ENCODE measurements around the gene KNOP1. TPM values are rescaled to one million over a fixed set of nuclear protein-coding genes. Genes with fewer than 3 reads are reported as not detected.

The KNOP1 gene
- total and polyA plus RNA-seq, 2 of the 4 experiments (the other 2 are of a cell fraction) = 7.0 to 8.4 TPM

DNA sequence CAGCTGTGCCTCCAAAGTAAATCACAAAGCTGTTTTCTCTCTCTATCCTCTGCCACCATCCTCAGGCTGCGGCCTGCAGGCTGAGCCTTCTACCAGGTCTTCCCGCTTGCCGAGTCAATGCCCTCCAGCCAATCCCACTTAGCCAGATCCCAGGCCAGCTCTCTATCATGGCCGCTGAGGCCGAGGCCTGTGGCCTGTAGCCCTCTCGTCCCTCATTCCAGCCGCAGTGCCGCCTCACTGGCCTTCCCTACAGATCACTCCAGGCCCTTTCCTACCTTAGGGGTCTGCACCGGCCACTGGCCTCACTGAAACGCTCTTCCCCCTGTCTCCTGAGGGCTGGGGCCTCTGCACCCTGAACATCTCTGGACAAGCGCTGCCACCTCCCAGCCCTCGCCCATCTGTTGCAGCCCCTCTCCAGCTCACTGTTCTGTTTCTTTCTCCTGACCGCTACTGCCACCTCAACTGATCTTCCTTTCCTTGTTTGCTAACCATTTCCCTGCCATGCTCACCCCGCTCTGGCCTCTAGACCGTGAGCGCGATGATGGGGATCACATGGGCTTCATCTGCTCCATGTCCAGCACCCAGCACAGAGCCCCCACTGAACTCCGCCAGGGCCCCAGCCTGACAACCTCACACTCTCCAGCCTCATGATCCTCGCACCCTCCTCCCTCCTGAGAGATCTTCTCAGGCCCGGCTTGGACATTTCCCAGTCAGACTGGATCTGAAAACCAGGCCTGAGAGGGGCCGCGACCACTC lies 8.5 kb downstream of the KNOP1 start:
- dilution Hi-C loops (cut with HindIII; ENCODE audit: low sequenced_read_pairs, unreplicated experiment) = no loop called here
- peaks cover 62% of the 10 kb centered on the region for H3K36me3 ChIP-seq (ENCODE audit: control insufficient read depth, insufficient read depth, low read length)
- intact Hi-C loops (cut with micrococcal nuclease) = loop anchor here (10.0 kb wide), 1 partner anchor 105 kb away; no protein-coding TSS in a partner anchor

More for the DNA sequence above, 8.5 kb downstream of the KNOP1 start:
- TF ChIP-seq CHD1 (IDR thresholded peaks at IDR 0.05; ENCODE audit: low read depth, low read length) (no peak), RFX5 (IDR thresholded peaks at IDR 0.05; ENCODE audit: low read depth, low read length) (no peak), SMC3 (IDR thresholded peaks at IDR 0.05; ENCODE audit: low read depth, low read length) (no peak), BHLHE40 (IDR thresholded peaks at IDR 0.05; ENCODE audit: low read depth, low read length) (no peak), MAZ (IDR thresholded peaks at IDR 0.05; ENCODE audit: borderline replicate concordance, low read depth, low read length) (no peak)
- TF ChIP-seq, protein P1, sequence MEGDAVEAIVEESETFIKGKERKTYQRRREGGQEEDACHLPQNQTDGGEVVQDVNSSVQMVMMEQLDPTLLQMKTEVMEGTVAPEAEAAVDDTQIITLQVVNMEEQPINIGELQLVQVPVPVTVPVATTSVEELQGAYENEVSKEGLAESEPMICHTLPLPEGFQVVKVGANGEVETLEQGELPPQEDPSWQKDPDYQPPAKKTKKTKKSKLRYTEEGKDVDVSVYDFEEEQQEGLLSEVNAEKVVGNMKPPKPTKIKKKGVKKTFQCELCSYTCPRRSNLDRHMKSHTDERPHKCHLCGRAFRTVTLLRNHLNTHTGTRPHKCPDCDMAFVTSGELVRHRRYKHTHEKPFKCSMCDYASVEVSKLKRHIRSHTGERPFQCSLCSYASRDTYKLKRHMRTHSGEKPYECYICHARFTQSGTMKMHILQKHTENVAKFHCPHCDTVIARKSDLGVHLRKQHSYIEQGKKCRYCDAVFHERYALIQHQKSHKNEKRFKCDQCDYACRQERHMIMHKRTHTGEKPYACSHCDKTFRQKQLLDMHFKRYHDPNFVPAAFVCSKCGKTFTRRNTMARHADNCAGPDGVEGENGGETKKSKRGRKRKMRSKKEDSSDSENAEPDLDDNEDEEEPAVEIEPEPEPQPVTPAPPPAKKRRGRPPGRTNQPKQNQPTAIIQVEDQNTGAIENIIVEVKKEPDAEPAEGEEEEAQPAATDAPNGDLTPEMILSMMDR (conservative IDR thresholded peaks at IDR 0.05; ENCODE audit: low read depth, low read length) = no peak
- no TSS peak for BruUV-seq (replicated peaks)
- peaks cover 6% of the 10 kb centered on the region for H3K4me1 ChIP-seq (ENCODE audit: control insufficient read depth, insufficient read depth, low read length)
- in situ Hi-C loops (cut with MboI; ENCODE audit: low sequenced_read_pairs) = loop anchor here (25.0 kb wide), 1 partner anchor 597 kb away; the partner anchor contains the start of gene ITPRIPL2
- CTCF ChIA-PET = no interaction called here
- no peak overlapping the region for H3K9ac ChIP-seq (ENCODE audit: low read depth, low read length)
- no peak overlapping the region for H2AFZ ChIP-seq (replicated peaks; ENCODE audit: low read length, poor library complexity)
- no peak overlapping the region for H4K5ac ChIP-seq (ENCODE audit: low read depth, low read length)
- H3K27me3 ChIP-seq (ENCODE audit: control insufficient read depth, insufficient read depth, low read length) = no peaks in the 10 kb centered on the region
- peaks cover 34 to 71% of the 10 kb centered on the region in 2 experiments for H3K79me1 ChIP-seq (ENCODE audit: low read depth in 1 of 2, low read length in 2 of 2)
- H4K91ac ChIP-seq (ENCODE audit: insufficient read depth, low read depth, low read length) = no peak overlapping the region
- no peak overlapping the region for H3K27ac ChIP-seq (ENCODE audit: insufficient read depth, low read length)
- no peak overlapping the region for H3K4me2 ChIP-seq (ENCODE audit: low read depth, low read length)
- H4K20me1 ChIP-seq (ENCODE audit: insufficient read depth, low read length) = peaks cover 9% of the 10 kb centered on the region
- no peak overlapping the region for H2BK15ac ChIP-seq (ENCODE audit: low read depth, low read length)
- peaks cover 3% of the 10 kb centered on the region for H3K9me1 ChIP-seq (ENCODE audit: insufficient read depth, low read length)
- H3K18ac ChIP-seq (ENCODE audit: low read depth, low read length) = no peak overlapping the region
- POLR2A ChIA-PET (ENCODE audit: unreplicated experiment) = no interaction called here
- H3K23ac ChIP-seq (ENCODE audit: low read depth, low read length) = no peak overlapping the region
- H2AK9ac ChIP-seq (replicated peaks; ENCODE audit: low read depth, low read length, poor library complexity) = peak overlapping the region; percentile 4
- no peak for ATAC-seq (ENCODE audit: low read depth)
- no peak overlapping the region for H2AK5ac ChIP-seq (ENCODE audit: low read depth, low read length)
- no peak overlapping the region for H3K4ac ChIP-seq (ENCODE audit: low read depth, low read length)
- H3K9me3 ChIP-seq (ENCODE audit: control insufficient read depth, insufficient read depth, low read length) = no peaks in the 10 kb centered on the region
- H2BK120ac ChIP-seq (ENCODE audit: low read depth, low read length) = no peak overlapping the region
- DNase-seq = no peak
- no peak overlapping the region for H3K4me3 ChIP-seq (ENCODE audit: insufficient read depth, low read depth, low read length)
- no peak overlapping the region for H3K56ac ChIP-seq (ENCODE audit: extremely low read depth, insufficient read depth, low read length)
- 94% methylated on average over 14 of the region's 22 CpGs; no CpG with 5 or more reads in 1 of the 2 experiments for WGBS, 2 experiments (ENCODE audit: extremely low coverage in 2 of 2, insufficient read length in 1 of 2)
- H2BK5ac ChIP-seq (ENCODE audit: low read depth, low read length, poor library complexity, severe bottlenecking) = no peak overlapping the region
- no peak overlapping the region for H4K8ac ChIP-seq (ENCODE audit: low read depth in 2 of 2, low read length in 2 of 2)
- no peak overlapping the region for H3K14ac ChIP-seq (replicated peaks; ENCODE audit: low read depth, low read length)
- H2BK20ac ChIP-seq (ENCODE audit: low read depth, low read length) = no peak overlapping the region
